ENCODE results near the gene GYG2.
"Not testable (repeated sequence)": the region's sequence is repeated elsewhere in the genome, so short reads cannot be mapped to it uniquely, and the experiment has no call there.

The GYG2 gene

DNA sequence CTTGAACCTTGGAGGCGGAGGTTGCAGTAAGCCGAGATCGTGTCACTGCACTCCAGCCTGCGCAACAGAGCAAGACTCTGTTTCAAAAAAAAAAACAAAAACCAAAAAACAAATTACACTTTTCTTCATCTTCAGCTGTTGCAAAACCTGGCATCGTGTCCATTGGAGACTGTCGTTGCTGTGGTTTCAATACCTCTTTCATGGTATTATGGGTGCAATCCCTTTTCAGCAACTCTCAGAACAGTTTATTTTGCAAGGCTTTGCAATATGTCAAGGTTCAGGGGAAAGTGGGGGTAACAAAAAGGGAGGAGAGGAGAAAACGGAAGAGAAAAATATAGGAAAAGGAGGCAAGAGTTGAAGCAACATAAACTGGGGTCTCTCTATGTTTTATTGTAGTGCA lies 59.6 kb downstream of the GYG2 start:
- H3K27me3 ChIP-seq (ENCODE audit: control insufficient read depth, insufficient read depth, low read length): no peaks in the 10 kb centered on the region
- no peak overlapping the region for H3K27ac ChIP-seq (ENCODE audit: low read length)
- H3K36me3 ChIP-seq (ENCODE audit: control insufficient read depth, insufficient read depth, low read length): no peaks in the 10 kb centered on the region
- no peaks in the 10 kb centered on the region for H3K4me1 ChIP-seq (ENCODE audit: control insufficient read depth, insufficient read depth, low read length)
- H3K9me3 ChIP-seq (ENCODE audit: control insufficient read depth, insufficient read depth, low read length): no peaks in the 10 kb centered on the region
- DNase-seq (ENCODE audit: low read depth, low spot score): no peak
- WGBS (ENCODE audit: insufficient coverage, insufficient read length): no CpG with 5 or more reads among the region's 7 CpGs
- H3K4me3 ChIP-seq (ENCODE audit: low read length): no peak overlapping the region

DNA sequence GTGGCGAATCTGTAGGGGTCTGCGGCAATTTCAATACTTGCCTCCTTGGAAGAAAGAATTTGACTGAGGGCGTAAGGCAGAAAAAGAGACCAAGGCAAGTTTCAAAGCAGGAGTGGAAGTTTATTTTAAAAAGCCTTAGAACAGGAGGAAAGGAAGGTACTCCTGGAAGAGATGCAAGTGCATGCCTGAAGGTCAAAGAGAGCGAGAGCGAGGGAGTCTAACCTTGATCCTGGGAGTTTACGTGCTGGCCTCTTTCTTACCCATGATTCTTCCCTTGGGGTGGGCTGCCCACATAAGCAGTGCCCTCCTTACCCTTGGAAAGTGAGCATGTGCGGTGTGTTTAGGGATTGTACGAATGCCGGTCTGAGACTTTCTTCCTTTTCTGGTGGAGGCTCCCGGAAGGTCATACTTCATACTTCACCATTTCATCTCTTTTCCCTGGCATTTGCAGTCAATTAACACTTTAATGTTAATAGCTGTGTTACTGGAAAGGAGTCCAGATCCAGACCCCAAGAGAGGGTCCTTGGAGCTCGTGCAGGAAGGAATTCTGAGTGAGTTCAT lies 60.4 kb downstream of the GYG2 start:
- H3K9me3 ChIP-seq (ENCODE audit: control insufficient read depth, insufficient read depth, low read length): no peaks in the 10 kb centered on the region
- H3K4me1 ChIP-seq (ENCODE audit: control insufficient read depth, insufficient read depth, low read length): no peaks in the 10 kb centered on the region
- no peak overlapping the region for H3K27ac ChIP-seq (ENCODE audit: low read length)
- DNase-seq (ENCODE audit: low read depth, low spot score): no peak
- H3K36me3 ChIP-seq (ENCODE audit: control insufficient read depth, insufficient read depth, low read length): no peaks in the 10 kb centered on the region
- H3K27me3 ChIP-seq (ENCODE audit: control insufficient read depth, insufficient read depth, low read length): no peaks in the 10 kb centered on the region
- WGBS (ENCODE audit: insufficient coverage, insufficient read length): no CpG with 5 or more reads among the region's 11 CpGs
- H3K4me3 ChIP-seq (ENCODE audit: low read length): no peak overlapping the region

DNA sequence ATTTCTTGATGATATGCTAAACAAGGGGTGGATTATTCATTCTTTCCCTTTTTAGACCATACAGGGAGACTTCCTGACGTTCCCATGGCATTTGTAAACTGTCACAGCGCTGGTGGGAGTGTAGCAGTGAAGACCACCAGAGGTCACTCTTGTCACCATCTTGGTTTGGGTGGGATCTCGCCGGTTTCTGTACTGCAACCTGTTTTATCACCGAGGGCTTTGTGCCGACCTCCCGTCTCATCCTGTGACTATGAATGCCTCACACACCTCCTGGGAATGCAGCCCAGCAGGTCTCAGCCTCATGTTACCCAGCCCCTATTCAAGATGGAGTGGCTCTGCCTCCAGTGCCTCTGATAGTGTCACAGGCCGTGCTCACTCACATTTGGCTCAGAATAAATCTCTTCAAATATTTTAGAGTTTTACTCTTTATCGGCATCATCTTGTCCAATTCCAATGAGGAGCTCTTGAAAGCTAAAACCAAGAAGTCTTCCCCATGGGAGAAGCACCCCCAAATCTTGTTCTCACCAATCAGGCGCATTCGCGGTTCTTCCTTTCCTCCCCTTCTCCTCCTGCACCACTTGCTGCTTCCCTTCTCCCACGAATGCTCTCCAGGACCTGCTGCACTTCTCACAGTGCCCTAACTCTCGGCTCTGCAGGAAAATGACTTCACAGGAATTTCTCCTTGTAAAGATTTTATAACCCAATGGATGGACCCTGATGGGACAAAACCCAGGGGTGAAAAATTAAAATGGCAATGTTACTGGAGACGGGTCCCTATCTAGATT lies 61.2 kb downstream of the GYG2 start:
- not testable (repeated sequence) for H3K9me3 ChIP-seq (ENCODE audit: control insufficient read depth, insufficient read depth, low read length); H3K4me1 ChIP-seq (ENCODE audit: control insufficient read depth, insufficient read depth, low read length); H3K4me3 ChIP-seq (ENCODE audit: low read length); H3K36me3 ChIP-seq (ENCODE audit: control insufficient read depth, insufficient read depth, low read length); H3K27me3 ChIP-seq (ENCODE audit: control insufficient read depth, insufficient read depth, low read length); H3K27ac ChIP-seq (ENCODE audit: low read length); DNase-seq (ENCODE audit: low read depth, low spot score)
- WGBS (ENCODE audit: insufficient coverage, insufficient read length): no CpG with 5 or more reads among the region's 15 CpGs

DNA sequence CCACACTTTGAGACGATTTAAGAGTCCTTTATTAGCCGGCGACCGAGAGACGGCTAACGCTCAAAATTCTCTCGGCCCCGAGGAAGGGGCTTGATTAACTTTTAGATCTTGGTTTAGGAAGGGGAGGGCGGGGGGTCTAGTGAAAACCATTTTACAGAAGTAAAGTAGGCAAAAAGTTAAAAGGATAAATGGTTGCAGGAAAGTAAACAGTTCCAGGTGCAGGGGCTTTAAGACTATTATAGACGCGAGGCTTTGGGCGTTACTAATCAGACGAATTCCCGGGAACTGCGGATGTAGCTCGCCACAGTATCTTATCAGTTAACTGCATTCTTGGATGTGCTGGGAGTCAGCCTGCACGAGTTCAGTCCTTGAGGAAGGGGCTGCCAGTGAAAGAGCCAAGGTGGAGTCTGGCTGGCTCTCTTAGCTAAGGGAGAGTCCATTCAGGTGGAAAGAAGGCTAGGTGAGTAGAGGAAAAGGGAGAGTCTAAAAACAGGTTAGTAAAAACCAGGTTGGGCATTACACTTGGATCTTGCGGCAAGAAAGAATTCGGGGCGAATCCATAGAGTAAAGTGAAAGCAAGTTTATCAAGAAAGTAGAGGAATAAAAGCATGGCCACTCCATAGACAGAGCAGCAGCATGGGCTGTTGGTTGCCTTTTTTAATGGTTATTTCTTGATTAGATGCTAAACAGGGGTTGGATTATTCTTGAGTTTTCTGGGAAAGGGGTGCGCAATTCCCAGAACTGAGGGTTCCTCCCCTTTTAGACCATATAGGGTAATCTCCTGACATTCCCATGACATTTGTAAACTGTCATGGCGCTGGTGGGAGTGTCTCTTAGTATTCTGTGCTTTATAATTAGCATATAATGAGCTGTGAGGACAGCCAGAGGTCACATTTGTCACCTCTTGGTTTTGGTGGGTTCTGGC lies 62.1 kb downstream of the GYG2 start:
- not testable (repeated sequence) for DNase-seq (ENCODE audit: low read depth, low spot score); H3K27ac ChIP-seq (ENCODE audit: low read length); H3K4me3 ChIP-seq (ENCODE audit: low read length); H3K27me3 ChIP-seq (ENCODE audit: control insufficient read depth, insufficient read depth, low read length); H3K4me1 ChIP-seq (ENCODE audit: control insufficient read depth, insufficient read depth, low read length); H3K36me3 ChIP-seq (ENCODE audit: control insufficient read depth, insufficient read depth, low read length); H3K9me3 ChIP-seq (ENCODE audit: control insufficient read depth, insufficient read depth, low read length)
- no CpG with 5 or more reads among the region's 22 CpGs for WGBS (ENCODE audit: insufficient coverage, insufficient read length)

DNA sequence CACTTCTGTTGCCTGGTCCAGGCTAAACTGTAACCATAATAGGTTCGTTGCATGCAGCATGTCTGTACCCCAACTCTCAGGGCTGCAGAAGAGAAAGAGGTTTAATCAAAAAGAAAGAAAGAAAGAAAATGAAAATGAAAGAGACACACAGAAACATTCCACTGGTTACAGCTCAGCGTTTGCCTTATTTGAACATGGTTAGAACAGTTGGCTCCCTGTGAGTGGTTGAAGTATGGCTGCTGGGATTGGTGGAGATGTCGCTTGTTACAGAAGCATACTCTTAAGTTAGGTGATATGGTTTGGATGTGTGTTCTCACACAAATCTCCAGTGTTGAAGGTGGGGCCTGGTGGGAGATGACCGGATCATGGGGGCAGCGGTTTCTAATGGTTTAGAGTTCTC lies 64.1 kb downstream of the GYG2 start:
- DNase-seq (ENCODE audit: low read depth, low spot score): no peak
- H3K36me3 ChIP-seq (ENCODE audit: control insufficient read depth, insufficient read depth, low read length): no peaks in the 10 kb centered on the region

DNA sequence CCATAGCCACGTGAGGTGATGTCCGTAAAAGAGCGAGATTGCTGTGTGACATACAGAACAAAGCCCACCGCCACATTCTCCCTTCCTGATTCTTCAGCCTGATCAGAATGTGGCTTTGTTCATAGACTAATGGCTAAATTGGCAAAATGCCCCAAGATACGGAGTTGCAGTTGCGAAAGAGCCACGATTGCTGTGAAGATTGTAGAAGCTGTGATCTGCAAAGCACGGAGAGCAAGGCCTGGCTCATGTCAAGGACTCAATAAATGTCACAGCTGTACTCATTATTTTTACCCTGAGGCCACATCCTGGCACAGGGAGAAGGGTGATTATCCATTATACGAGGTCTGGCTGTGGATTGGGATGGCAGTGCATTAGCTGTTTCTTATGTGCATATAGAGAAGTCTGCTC lies 66.2 kb downstream of the GYG2 start:
- Histone ChIP-seq H3K9me3 (ENCODE audit: control insufficient read depth, insufficient read depth, low read length) (no peaks in the 10 kb centered on the region), H3K4me1 (ENCODE audit: control insufficient read depth, insufficient read depth, low read length) (no peaks in the 10 kb centered on the region), H3K27me3 (ENCODE audit: control insufficient read depth, insufficient read depth, low read length) (no peaks in the 10 kb centered on the region), H3K36me3 (ENCODE audit: control insufficient read depth, insufficient read depth, low read length) (no peaks in the 10 kb centered on the region), H3K4me3 (ENCODE audit: low read length) (no peak overlapping the region), H3K27ac (ENCODE audit: low read length) (no peak overlapping the region)
- no CpG with 5 or more reads among the region's 9 CpGs for WGBS (ENCODE audit: insufficient coverage, insufficient read length)
- no peak for DNase-seq (ENCODE audit: low read depth, low spot score)

More for the DNA sequence above, 64.1 kb downstream of the GYG2 start:
- H3K27me3 ChIP-seq (ENCODE audit: control insufficient read depth, insufficient read depth, low read length): no peaks in the 10 kb centered on the region
- H3K4me3 ChIP-seq (ENCODE audit: low read length): no peak overlapping the region
- H3K27ac ChIP-seq (ENCODE audit: low read length): no peak overlapping the region
- H3K9me3 ChIP-seq (ENCODE audit: control insufficient read depth, insufficient read depth, low read length): no peaks in the 10 kb centered on the region
- WGBS (ENCODE audit: insufficient coverage, insufficient read length): no CpG with 5 or more reads among the region's 5 CpGs
- H3K4me1 ChIP-seq (ENCODE audit: control insufficient read depth, insufficient read depth, low read length): no peaks in the 10 kb centered on the region

DNA sequence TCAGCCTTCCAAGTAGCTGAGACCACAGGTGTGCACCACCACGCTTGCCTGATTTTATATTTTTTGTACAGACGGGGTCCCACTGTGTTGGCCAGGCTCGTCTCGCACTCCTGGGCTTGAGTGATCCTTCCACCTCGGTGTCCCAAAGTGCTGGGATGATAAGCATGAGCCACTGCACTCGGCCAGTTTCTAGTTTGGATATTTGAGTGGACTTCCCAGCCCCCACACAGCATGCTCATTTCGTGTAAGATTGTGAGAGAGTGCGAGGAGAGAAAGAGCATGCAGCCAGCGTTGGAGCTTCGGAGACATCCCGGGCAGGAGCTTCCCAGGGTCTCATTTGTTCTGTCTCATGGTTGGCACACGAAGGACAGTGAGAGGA lies 68.6 kb downstream of the GYG2 start:
- Histone ChIP-seq H3K9me3 (ENCODE audit: control insufficient read depth, insufficient read depth, low read length) (no peaks in the 10 kb centered on the region), H3K4me1 (ENCODE audit: control insufficient read depth, insufficient read depth, low read length) (no peaks in the 10 kb centered on the region), H3K36me3 (ENCODE audit: control insufficient read depth, insufficient read depth, low read length) (no peaks in the 10 kb centered on the region), H3K27ac (ENCODE audit: low read length) (no peak overlapping the region), H3K27me3 (ENCODE audit: control insufficient read depth, insufficient read depth, low read length) (no peaks in the 10 kb centered on the region), H3K4me3 (ENCODE audit: low read length) (no peak overlapping the region)
- no peak for DNase-seq (ENCODE audit: low read depth, low spot score)
- no CpG with 5 or more reads among the region's 12 CpGs for WGBS (ENCODE audit: insufficient coverage, insufficient read length)

DNA sequence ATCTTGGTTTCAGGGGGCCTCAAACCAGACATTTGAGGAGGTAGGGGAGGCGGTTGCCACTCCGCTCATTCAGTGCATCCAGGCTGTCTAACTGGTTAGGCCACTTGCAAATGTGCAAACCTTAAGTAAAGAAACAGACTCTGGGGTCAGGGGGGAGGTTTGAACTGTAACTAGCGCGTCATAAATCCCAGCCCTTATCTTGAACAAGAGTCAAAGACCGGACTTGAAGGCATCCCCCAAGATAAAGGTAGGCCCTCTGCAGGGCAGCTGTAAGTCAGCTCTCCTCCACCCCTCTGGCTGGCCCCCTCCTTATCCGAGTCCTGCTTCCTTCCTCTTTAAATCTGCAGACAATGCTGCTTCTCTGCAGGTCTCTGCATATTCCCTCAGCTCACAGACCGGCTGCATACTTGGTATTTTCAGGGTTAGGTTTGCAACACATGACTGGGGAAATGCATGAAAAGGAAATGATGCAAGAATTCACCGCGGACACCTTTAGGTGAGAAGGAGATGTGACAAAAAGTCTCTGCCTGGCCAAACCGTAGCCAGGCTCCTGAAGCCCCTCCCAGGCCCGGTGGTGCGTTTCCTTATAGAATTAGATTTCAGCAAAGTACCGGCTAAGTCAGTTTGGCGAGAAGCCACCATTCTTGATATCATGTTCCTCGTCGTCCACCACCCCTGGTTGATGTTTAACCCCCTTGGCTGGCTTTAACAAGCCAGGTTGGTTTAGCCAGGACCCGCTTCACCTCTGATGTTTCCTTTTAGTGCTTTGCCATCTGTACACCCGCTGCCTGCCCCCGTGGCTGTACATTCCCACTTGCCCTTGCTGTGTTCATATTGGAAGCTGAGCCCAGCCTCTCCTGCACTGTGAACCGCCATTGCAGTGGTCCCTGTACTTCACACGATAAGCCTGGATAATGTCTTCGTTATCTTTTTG lies 69.2 kb downstream of the GYG2 start:
- H3K4me1 ChIP-seq (ENCODE audit: control insufficient read depth, insufficient read depth, low read length); H3K36me3 ChIP-seq (ENCODE audit: control insufficient read depth, insufficient read depth, low read length); DNase-seq (ENCODE audit: low read depth, low spot score); H3K9me3 ChIP-seq (ENCODE audit: control insufficient read depth, insufficient read depth, low read length); H3K27me3 ChIP-seq (ENCODE audit: control insufficient read depth, insufficient read depth, low read length); H3K4me3 ChIP-seq (ENCODE audit: low read length): not testable (repeated sequence)
- no CpG with 5 or more reads among the region's 22 CpGs for WGBS (ENCODE audit: insufficient coverage, insufficient read length)
- H3K27ac ChIP-seq (ENCODE audit: low read length): peak overlapping the region; percentile 31

DNA sequence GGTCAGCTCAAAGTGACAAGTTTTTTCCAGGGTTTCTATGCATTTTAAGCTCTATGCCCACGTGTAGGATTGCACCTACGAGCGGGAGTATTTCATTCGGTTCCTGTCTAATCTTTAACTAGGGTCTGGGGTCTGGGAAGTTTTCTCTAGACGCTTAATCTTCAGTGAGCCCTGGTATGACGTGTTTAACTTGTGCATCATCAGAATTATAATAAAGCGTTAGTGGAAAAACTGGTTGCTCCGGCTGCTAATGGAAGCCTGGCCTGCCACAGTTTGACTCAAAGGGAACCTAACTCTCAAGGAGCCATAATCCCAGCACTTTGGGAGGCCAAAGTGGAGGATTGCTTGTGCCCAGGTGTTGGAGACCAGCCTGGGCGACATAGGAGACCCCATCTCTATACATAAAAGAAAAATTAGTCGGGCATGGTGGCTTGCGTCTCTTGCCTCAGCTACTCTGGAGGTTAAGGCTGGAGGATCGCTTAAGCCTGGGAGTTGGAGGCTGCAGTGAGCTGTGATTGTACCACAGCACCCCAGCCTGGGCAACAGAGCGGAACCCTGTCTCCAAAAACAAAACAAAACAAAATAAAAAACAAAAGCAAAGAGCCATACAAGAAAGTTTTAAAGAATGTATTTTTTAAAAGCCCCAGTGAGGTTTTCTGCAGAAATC lies 70.2 kb downstream of the GYG2 start:
- no CpG with 5 or more reads among the region's 13 CpGs for WGBS (ENCODE audit: insufficient coverage, insufficient read length)
- Histone ChIP-seq H3K27me3 (ENCODE audit: control insufficient read depth, insufficient read depth, low read length) (no peaks in the 10 kb centered on the region), H3K4me3 (ENCODE audit: low read length) (no peak overlapping the region), H3K36me3 (ENCODE audit: control insufficient read depth, insufficient read depth, low read length) (no peaks in the 10 kb centered on the region), H3K4me1 (ENCODE audit: control insufficient read depth, insufficient read depth, low read length) (no peaks in the 10 kb centered on the region), H3K27ac (ENCODE audit: low read length) (no peak overlapping the region), H3K9me3 (ENCODE audit: control insufficient read depth, insufficient read depth, low read length) (no peaks in the 10 kb centered on the region)
- no peak for DNase-seq (ENCODE audit: low read depth, low spot score)
